Upper lobe of left lung (tissue), 6 donors: ENCODE data around the gene SLC35B4. TPM values are rescaled to one million over a fixed set of nuclear protein-coding genes. Genes with fewer than 3 reads are reported as not detected.

Experiments used
- ATAC-seq, 2 donors: fragments of 200-7000 bp; cut with Tn5 transposase; one replicate each; pipeline ENCODE4 v1.9.1; 2022; ENCODE audit warnings: mild to moderate bottlenecking in 2 of 2, moderate library complexity in 2 of 2; ENCODE audit not compliant: low FRiP score in 2 of 2
- DNase-seq, 2 donors: peaks; one replicate each; pipeline ENCODE4 v3.0.0-alpha.2; 2019 to 2020
- H3K27ac ChIP-seq, 4 donors: fragments of 200-600 bp; sonication (generic); one replicate each; pipeline ENCODE4 v1.5.1; 2016 to 2019
- H3K27me3 ChIP-seq, 4 donors: fragments of 200-600 bp; sonication (generic); one replicate each; pipeline ENCODE4 v1.5.1; 2017 to 2019
- H3K36me3 ChIP-seq, 4 donors: fragments of 200-600 bp; sonication (generic); one replicate each; pipeline ENCODE4 v1.5.1; 2016 to 2019
- H3K4me1 ChIP-seq, 4 donors: fragments of 200-600 bp; sonication (generic); one replicate each; pipeline ENCODE4 v1.5.1; 2018 to 2019
- H3K4me3 ChIP-seq, 4 donors: fragments of 200-600 bp; sonication (generic); one replicate each; pipeline ENCODE4 v1.5.1; 2017 to 2019; ENCODE audit warnings: mild to moderate bottlenecking in 2 of 4, moderate library complexity in 1 of 4
- H3K9me3 ChIP-seq, 4 donors: fragments of 200-600 bp; sonication (generic); one replicate each; pipeline ENCODE4 v1.5.1; 2018 to 2019
- EP300 ChIP-seq, 4 donors: sonication (generic); formaldehyde crosslinking; IDR thresholded peaks; one replicate each; pipeline ENCODE4 v1.5.1; 2017; ENCODE audit warnings: antibody characterized with exemption in 4 of 4, control low read depth in 2 of 4
- POLR2A ChIP-seq, 4 donors: fragments of 450-650 bp; IDR thresholded peaks; one replicate each; pipeline ENCODE4 v1.5.1; 2016 to 2017; ENCODE audit warnings: antibody characterized with exemption in 4 of 4, mild to moderate bottlenecking in 2 of 4
- POLR2AphosphoS5 ChIP-seq, 2 donors: sonication (generic); formaldehyde crosslinking; IDR thresholded peaks; one replicate each; pipeline ENCODE4 v1.5.1; 2017; ENCODE audit warnings: antibody characterized with exemption in 2 of 2
- WGBS, 2 donors: methylation state at CpG; one replicate each; pipeline ENCODE4 v1.1.5; 2017 to 2018; 5-methylcytosine and 5-hydroxymethylcytosine counted together
- total RNA-seq, 6 donors: library from RNA; depleted of rRNA in 4 of 6; stranded (reverse); fragments of >200 nt in 4 of 6; gene quantifications; one replicate each; pipeline versions ENCODE4 v1.1.0 to v1.2.1, GENCODE V29; 2016 to 2021
- TF ChIP-seq, protein P1 (sequence below), 6 experiments: fragments of 450-650 bp in 4 of 6; fragments of 200-600 bp in 2 of 6; sonication (generic) in 2 of 6; IDR thresholded peaks; one replicate each; pipeline ENCODE4 v1.5.1; 2016 to 2019; ENCODE audit warnings: antibody characterized with exemption in 6 of 6
- donor health status: DM: no; HTN: no; CAD: no; lungs with moderate emphysema.
- donor health status: DM: no; HTN: yes; CAD: no; lungs with severe emphysema.

Gene SLC35B4
- total RNA-seq, 6 donors from 2014 or later: 1.8 to 16.8 (median 11.2) TPM

DNA sequence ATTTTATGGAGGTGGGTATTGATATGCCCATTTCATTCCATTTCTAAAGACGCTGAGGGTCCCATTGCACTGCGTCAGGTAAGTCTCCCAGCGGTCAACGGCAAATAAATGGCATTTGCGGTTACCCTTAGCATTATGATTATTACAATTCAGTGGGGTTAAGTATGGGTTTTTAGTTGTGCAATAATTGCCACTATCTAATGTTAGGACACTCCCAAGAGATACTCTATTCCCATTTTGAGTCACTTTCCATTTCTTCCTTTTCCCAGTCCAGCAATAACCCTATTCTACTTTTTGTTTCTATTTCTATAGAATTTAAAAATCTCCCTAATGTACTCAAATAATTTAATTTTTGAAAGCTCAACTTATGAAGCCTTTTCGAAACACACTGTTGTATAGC is 4.0 kb downstream of the SLC35B4 start:
- Histone ChIP-seq H3K27ac (no peak overlapping the region), H3K36me3 (no peaks in the 10 kb centered on the region), H3K4me1 (peaks cover 0 to 16% (median 4%) of the 10 kb centered on the region in 4 donors), H3K9me3 (no peaks in the 10 kb centered on the region), H3K4me3 (no peak overlapping the region), H3K27me3 (no peaks in the 10 kb centered on the region)
- TF ChIP-seq POLR2AphosphoS5 (IDR thresholded peaks at IDR 0.05): no peak
- TF ChIP-seq EP300 (IDR thresholded peaks at IDR 0.05): no peak
- TF ChIP-seq, protein P1, sequence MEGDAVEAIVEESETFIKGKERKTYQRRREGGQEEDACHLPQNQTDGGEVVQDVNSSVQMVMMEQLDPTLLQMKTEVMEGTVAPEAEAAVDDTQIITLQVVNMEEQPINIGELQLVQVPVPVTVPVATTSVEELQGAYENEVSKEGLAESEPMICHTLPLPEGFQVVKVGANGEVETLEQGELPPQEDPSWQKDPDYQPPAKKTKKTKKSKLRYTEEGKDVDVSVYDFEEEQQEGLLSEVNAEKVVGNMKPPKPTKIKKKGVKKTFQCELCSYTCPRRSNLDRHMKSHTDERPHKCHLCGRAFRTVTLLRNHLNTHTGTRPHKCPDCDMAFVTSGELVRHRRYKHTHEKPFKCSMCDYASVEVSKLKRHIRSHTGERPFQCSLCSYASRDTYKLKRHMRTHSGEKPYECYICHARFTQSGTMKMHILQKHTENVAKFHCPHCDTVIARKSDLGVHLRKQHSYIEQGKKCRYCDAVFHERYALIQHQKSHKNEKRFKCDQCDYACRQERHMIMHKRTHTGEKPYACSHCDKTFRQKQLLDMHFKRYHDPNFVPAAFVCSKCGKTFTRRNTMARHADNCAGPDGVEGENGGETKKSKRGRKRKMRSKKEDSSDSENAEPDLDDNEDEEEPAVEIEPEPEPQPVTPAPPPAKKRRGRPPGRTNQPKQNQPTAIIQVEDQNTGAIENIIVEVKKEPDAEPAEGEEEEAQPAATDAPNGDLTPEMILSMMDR (IDR thresholded peaks at IDR 0.05): no peak
- TF ChIP-seq POLR2A (IDR thresholded peaks at IDR 0.05): no peak
- WGBS, 2 donors: 80 to 94% methylated on average over 6 of the region's 6 CpGs
- ATAC-seq: no peak
- no peak for DNase-seq

DNA sequence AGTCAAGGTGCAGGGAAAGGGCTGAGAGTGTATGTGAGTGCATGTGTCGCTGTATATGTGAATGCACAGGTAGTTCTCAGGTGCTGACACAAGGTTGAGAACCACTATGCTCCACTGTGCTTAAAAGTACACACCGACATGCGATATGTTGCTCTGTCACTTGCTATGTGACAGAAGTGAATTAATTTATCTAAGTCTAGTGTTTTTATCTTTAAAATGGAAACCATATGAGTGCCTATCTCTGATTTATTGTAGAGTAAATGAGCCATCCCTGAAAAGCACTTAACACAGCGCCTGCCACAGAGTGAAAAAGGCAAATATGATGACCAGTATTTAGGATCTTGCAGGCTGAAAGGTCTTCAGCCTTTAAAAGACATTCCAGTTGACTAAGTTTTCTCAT is 4.9 kb downstream of the SLC35B4 start:
- H3K4me1 ChIP-seq: peaks cover 0 to 9% (median 4%) of the 10 kb centered on the region in 4 donors
- H3K27ac ChIP-seq: no peak overlapping the region
- H3K36me3 ChIP-seq: no peaks in the 10 kb centered on the region
- no peak for TF ChIP-seq EP300 (IDR thresholded peaks at IDR 0.05)
- TF ChIP-seq, protein P1 (IDR thresholded peaks at IDR 0.05): no peak
- ATAC-seq: no peak
- WGBS, 2 donors: 95 to 98% methylated on average over 4 of the region's 4 CpGs
- no peak for DNase-seq
- H3K9me3 ChIP-seq: no peaks in the 10 kb centered on the region
- H3K4me3 ChIP-seq: no peak overlapping the region
- no peaks in the 10 kb centered on the region for H3K27me3 ChIP-seq

- H3K4me3 ChIP-seq: no peak overlapping the region
- no peak for DNase-seq
- ATAC-seq: no peak
- no peaks in the 10 kb centered on the region for H3K4me1 ChIP-seq
- H3K27me3 ChIP-seq: no peaks in the 10 kb centered on the region
- no peak overlapping the region for H3K27ac ChIP-seq
- peaks cover 0 to 17% (median 6%) of the 10 kb centered on the region in 4 donors for H3K36me3 ChIP-seq
- no peaks in the 10 kb centered on the region for H3K9me3 ChIP-seq
- 78 to 94% methylated on average over 4 of the region's 4 CpGs for WGBS, 2 donors
- TF ChIP-seq, protein P1 (IDR thresholded peaks at IDR 0.05): no peak
- TF ChIP-seq EP300 (IDR thresholded peaks at IDR 0.05): no peak
Observed at GRCh38 chr7:134308548-134308947, 8.2 kb downstream of the SLC35B4 start.

DNA sequence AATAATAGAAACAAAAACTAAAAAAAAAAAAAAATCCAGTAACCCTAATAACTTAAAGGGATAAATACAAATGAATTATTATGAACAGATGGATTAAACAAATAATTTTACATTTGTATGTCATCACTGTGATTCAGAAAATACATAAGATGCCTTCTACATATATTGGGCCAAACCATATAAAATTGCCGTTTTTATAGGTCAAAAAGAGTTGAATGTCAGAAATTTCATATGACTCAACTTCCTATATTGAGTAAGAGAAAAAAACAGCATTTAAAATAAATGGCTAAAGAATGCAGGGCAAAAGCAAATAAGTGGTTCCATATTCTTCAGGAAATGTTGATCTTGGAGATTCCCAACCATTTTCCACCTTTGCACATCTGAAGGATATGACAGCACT is 9.4 kb downstream of the SLC35B4 start:
- WGBS, 2 donors: 84 to 85% methylated on average over 1 of the region's 1 CpG
- no peaks in the 10 kb centered on the region for H3K9me3 ChIP-seq
- no peak for ATAC-seq

DNA sequence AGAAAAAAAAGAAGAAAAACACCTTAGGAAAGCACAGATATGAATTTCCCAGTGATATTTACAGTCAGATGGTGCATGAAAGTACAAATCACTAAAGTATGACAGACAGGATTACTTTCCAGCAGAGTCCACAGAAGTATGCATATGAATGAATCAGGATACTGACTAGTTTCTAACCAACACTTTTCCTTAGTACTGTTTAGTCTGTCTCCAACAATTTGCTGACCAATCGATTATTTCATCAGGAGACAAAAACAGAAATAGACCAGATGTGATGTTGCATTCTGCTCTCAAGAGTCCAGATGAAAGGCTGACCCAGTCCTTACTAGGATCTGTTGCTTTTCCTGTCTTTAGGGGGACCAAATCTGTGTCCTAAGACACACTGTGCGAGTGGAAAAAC is 14.6 kb downstream of the SLC35B4 start:
- DNase-seq (no peak), ATAC-seq (no peak)
- H3K4me1 ChIP-seq: no peaks in the 10 kb centered on the region
- H3K27ac ChIP-seq: no peak overlapping the region
- H3K4me3 ChIP-seq: no peak overlapping the region
- H3K9me3 ChIP-seq: no peaks in the 10 kb centered on the region
- TF ChIP-seq, protein P1 (IDR thresholded peaks at IDR 0.05): no peak
- TF ChIP-seq EP300 (IDR thresholded peaks at IDR 0.05) (no peak), POLR2AphosphoS5 (IDR thresholded peaks at IDR 0.05) (no peak), POLR2A (IDR thresholded peaks at IDR 0.05) (no peak)
- no peaks in the 10 kb centered on the region for H3K27me3 ChIP-seq
- 84 to 90% methylated on average over 2 of the region's 2 CpGs for WGBS, 2 donors
- H3K36me3 ChIP-seq: peaks cover 0 to 38% (median 17%) of the 10 kb centered on the region in 4 donors

More for the DNA sequence above, 9.4 kb downstream of the SLC35B4 start:
- Histone ChIP-seq H3K27ac (no peak overlapping the region), H3K36me3 (peaks cover 0 to 18% (median 7%) of the 10 kb centered on the region in 4 donors), H3K4me1 (no peaks in the 10 kb centered on the region), H3K4me3 (no peak overlapping the region), H3K27me3 (no peaks in the 10 kb centered on the region)
- DNase-seq: no peak
- TF ChIP-seq POLR2A (IDR thresholded peaks at IDR 0.05) (no peak), EP300 (IDR thresholded peaks at IDR 0.05) (no peak), POLR2AphosphoS5 (IDR thresholded peaks at IDR 0.05) (no peak)
- TF ChIP-seq, protein P1 (IDR thresholded peaks at IDR 0.05): no peak
